Measurements from ENCODE around the gene TRABD2B. TPM values are rescaled to one million over a fixed set of nuclear protein-coding genes. Genes with fewer than 3 reads are reported as not detected.

Gene TRABD2B
- total RNA-seq, 2 donors from 2014 or later, result 1.1 to 2.1 TPM

DNA sequence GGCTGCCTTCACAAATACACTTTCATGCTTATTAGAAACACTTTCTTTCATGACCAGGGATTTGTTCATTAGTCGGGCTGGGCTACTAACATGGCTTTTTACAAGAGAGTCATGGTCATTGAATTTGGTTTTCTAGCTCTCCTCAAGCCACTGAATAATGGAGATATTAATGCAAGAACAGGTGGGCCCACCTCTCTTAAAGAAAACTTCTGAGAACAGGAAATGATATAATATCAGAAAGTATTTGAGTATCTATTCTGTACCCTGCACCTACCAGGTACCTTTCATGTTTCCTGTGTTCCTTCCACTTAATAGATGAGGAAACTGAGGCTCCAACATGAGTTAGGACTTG is 90.0 kb downstream of the TRABD2B start:
- intact Hi-C loops (cut with DNase I), result no loop called here
- H3K4me1 ChIP-seq (replicated peaks), result no peaks in the 10 kb centered on the region
- H3K27me3 ChIP-seq (replicated peaks; ENCODE audit: insufficient read depth), result no peaks in the 10 kb centered on the region
- DNase-seq (ENCODE audit: low spot score), result no peak
- TF ChIP-seq CTCF (IDR thresholded peaks at IDR 0.05) (no peak), POLR2AphosphoS5 (IDR thresholded peaks at IDR 0.05) (no peak), POLR2A (IDR thresholded peaks at IDR 0.05) (no peak)
- no peaks in the 10 kb centered on the region for H3K9me3 ChIP-seq
- no peaks in the 10 kb centered on the region for H3K36me3 ChIP-seq
- no peak overlapping the region for H3K4me3 ChIP-seq
- H3K27ac ChIP-seq, result no peak overlapping the region
- WGBS, result 52% methylated on average over 1 of the region's 1 CpG

GRCh38 chr1:47906527-47907176 is 90.5 kb downstream of the TRABD2B start:
- WGBS, result 55% methylated on average over 14 of the region's 14 CpGs
- Histone ChIP-seq H3K36me3 (no peaks in the 10 kb centered on the region), H3K4me3 (no peak overlapping the region), H3K4me1 (replicated peaks) (no peaks in the 10 kb centered on the region), H3K27me3 (replicated peaks; ENCODE audit: insufficient read depth) (no peaks in the 10 kb centered on the region), H3K9me3 (no peaks in the 10 kb centered on the region), H3K27ac (no peak overlapping the region)
- intact Hi-C loops (cut with DNase I), result no loop called here
- TF ChIP-seq POLR2AphosphoS5 (IDR thresholded peaks at IDR 0.05) (no peak), POLR2A (IDR thresholded peaks at IDR 0.05) (no peak), CTCF (IDR thresholded peaks at IDR 0.05) (no peak)
- no peak for DNase-seq (ENCODE audit: low spot score)

- TF ChIP-seq CTCF (IDR thresholded peaks at IDR 0.05) (no peak), POLR2AphosphoS5 (IDR thresholded peaks at IDR 0.05) (no peak), POLR2A (IDR thresholded peaks at IDR 0.05) (no peak)
- Histone ChIP-seq H3K27ac (no peak overlapping the region), H3K4me3 (no peak overlapping the region), H3K27me3 (replicated peaks; ENCODE audit: insufficient read depth) (no peaks in the 10 kb centered on the region), H3K36me3 (no peaks in the 10 kb centered on the region), H3K4me1 (replicated peaks) (no peaks in the 10 kb centered on the region), H3K9me3 (no peaks in the 10 kb centered on the region)
- WGBS, result 62% methylated on average over 4 of the region's 4 CpGs
- intact Hi-C loops (cut with DNase I), result no loop called here
- no peak for DNase-seq (ENCODE audit: low spot score)
Observed at GRCh38 chr1:47906009-47906432, 91.2 kb downstream of the TRABD2B start.

- H3K4me1 ChIP-seq (replicated peaks), result no peaks in the 10 kb centered on the region
- H3K27me3 ChIP-seq (replicated peaks; ENCODE audit: insufficient read depth), result no peaks in the 10 kb centered on the region
- no peaks in the 10 kb centered on the region for H3K9me3 ChIP-seq
- intact Hi-C loops (cut with DNase I), result no loop called here
- no peak overlapping the region for H3K27ac ChIP-seq
- H3K36me3 ChIP-seq, result no peaks in the 10 kb centered on the region
- no peak overlapping the region for H3K4me3 ChIP-seq
- TF ChIP-seq POLR2A (IDR thresholded peaks at IDR 0.05) (no peak), CTCF (IDR thresholded peaks at IDR 0.05) (no peak), POLR2AphosphoS5 (IDR thresholded peaks at IDR 0.05) (no peak)
- DNase-seq (ENCODE audit: low spot score), result no peak
Observed at GRCh38 chr1:47903723-47904122, 93.5 kb downstream of the TRABD2B start.

DNA sequence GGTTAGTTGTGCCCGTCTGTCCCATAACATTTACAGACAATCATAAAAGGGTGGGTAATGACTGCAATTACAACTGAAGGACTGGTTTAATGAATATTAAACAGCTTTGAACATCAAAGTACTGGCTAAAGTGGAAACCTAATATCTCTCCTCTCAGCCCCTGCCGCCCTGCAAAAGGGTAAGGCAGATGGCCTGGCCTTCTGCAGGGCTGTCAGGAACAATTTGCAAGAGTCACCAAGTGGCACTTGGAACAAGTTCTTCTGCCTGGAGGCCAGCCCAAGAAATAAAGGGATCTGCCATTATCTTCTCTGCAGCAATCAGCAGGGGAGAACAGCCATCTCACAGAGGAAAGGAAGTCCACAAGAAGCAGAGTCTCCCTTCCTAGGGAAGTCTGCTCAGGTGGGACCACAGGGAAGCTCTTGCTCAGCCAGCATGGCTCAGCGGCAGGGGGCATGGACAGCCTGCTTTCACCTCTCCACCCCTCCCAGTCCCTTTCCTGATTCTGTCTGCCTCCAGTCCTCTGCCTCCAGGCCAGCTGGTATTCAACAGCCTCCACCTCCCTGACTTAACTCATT is 96.1 kb downstream of the TRABD2B start:
- no peaks in the 10 kb centered on the region for H3K27me3 ChIP-seq (replicated peaks; ENCODE audit: insufficient read depth)
- H3K36me3 ChIP-seq, result no peaks in the 10 kb centered on the region
- H3K4me3 ChIP-seq, result no peak overlapping the region
- DNase-seq (ENCODE audit: low spot score), result no peak
- intact Hi-C loops (cut with DNase I), result no loop called here
- no peaks in the 10 kb centered on the region for H3K9me3 ChIP-seq
- no peaks in the 10 kb centered on the region for H3K4me1 ChIP-seq (replicated peaks)
- no peak overlapping the region for H3K27ac ChIP-seq
- 92% methylated on average over 3 of the region's 3 CpGs for WGBS
- TF ChIP-seq POLR2A (IDR thresholded peaks at IDR 0.05) (no peak), POLR2AphosphoS5 (IDR thresholded peaks at IDR 0.05) (no peak), CTCF (IDR thresholded peaks at IDR 0.05) (no peak)

All from prostate gland (tissue), 2 donors.